H1 (cell line): Measurements from ENCODE around the gene SWI5. TPM values are rescaled to one million over a fixed set of nuclear protein-coding genes. Genes with fewer than 3 reads are reported as not detected.

ENCODE experiments used
- BCL11A ChIP-seq, 2 experiments: IDR thresholded peaks; one replicate each; pipeline ENCODE4 v1.6.1; 2011; ENCODE audit warnings: low read depth in 2 of 2, low read length in 2 of 2, mild to moderate bottlenecking in 2 of 2
- BRCA1 ChIP-seq: IDR thresholded peaks from 2 replicates; pipeline ENCODE4 v1.6.1; 2012; ENCODE audit warnings: low read depth, low read length, improper control_type of control experiment
- HDAC2 ChIP-seq, 2 experiments: fragments of 300-600 bp in 1 of 2; sonication (generic) in 1 of 2; IDR thresholded peaks; 2 replicates each; pipeline ENCODE4 v1.6.1; 2011 to 2012; ENCODE audit warnings: low read depth in 2 of 2, low read length in 2 of 2, mild to moderate bottlenecking in 2 of 2, moderate library complexity in 2 of 2, borderline replicate concordance in 1 of 2, inconsistent platforms in 1 of 2
- KDM1A ChIP-seq: fragments of 200-600, 300-600 bp; sonication (generic); IDR thresholded peaks from 2 replicates; pipeline ENCODE4 v1.7.1; 2016; ENCODE audit warnings: mild to moderate bottlenecking, low read length, borderline replicate concordance
- RBBP5 ChIP-seq: IDR thresholded peaks from 2 replicates; pipeline ENCODE4 v1.7.1; 2012; ENCODE audit warnings: low read depth, mild to moderate bottlenecking, inconsistent platforms, low read length, moderate library complexity, borderline replicate concordance
- SAP30 ChIP-seq: fragments of 300-600 bp; sonication (generic); IDR thresholded peaks from 2 replicates; pipeline ENCODE4 v1.7.1; 2012; ENCODE audit warnings: low read length, moderate library complexity, mild to moderate bottlenecking, inconsistent platforms; ENCODE audit not compliant: insufficient read depth, insufficient replicate concordance
- SP4 ChIP-seq: IDR thresholded peaks from 2 replicates; pipeline ENCODE4 v1.6.1; 2012; ENCODE audit warnings: low read length, inconsistent platforms
- SRF ChIP-seq: IDR thresholded peaks from 2 replicates; pipeline ENCODE4 v1.6.1; 2011; ENCODE audit warnings: mild to moderate bottlenecking, low read depth, low read length, moderate library complexity
- polyA plus RNA-seq, 7 experiments: library from polyadenylated mRNA; depleted of rRNA in 3 of 7; stranded (reverse) in 5 of 7; unstranded in 2 of 7; fragments of >200 nt in 5 of 7; fragments of 200-250 nt in 2 of 7; gene quantifications; 1 replicate in 5 of 7; 2 replicates in 1 of 7; 4 replicates in 1 of 7; pipeline versions ENCODE4 v1.2.1 to v1.2.3, GENCODE V29; 2011 to 2013; ENCODE audit warnings: missing spikeins in 2 of 7, mixed read lengths in 2 of 7
- total RNA-seq: library from RNA; stranded (reverse); fragmentation: NEBNext Ultra II Directional; extraction: Animal tissue kit (Norgen Biotek cat#: 25700); gene quantifications from 2 replicates; pipeline ENCODE4 v1.2.1, GENCODE V29; 2021

The SWI5 gene
- total and polyA plus RNA-seq, 2 of the 8 experiments (the other 6 are each of a cell fraction or from before 2014, with no cell fraction given), result 29.0 to 59.5 TPM

- TF ChIP-seq KDM1A (no peak), SP4 (no peak), SAP30 (no peak), BCL11A (IDR thresholded peaks at IDR 0.05; ENCODE audit: low read depth in 2 of 2, low read length in 2 of 2) (no peak), HDAC2 (IDR thresholded peaks at IDR 0.05; ENCODE audit: borderline replicate concordance in 1 of 2, low read depth in 2 of 2, low read length in 2 of 2) (no peak), SRF (no peak), BRCA1 (no peak), RBBP5 (no peak)
- TF ChIP-seq, all 59 proteins: peak for 0
Observed at GRCh38 chr9:128258326-128258725, 17.8 kb upstream of the SWI5 start (continued).
